ENCODE data around the gene LANCL2.
"Not testable (repeated sequence)": the region's sequence is repeated elsewhere in the genome, so short reads cannot be mapped to it uniquely, and the experiment has no call there.

Gene LANCL2

GRCh38 chr7:55365205-55365674 is at the start of gene LANCL2:
Gene LANCL2, plus strand, starts transcription at chr7:55365337. Its CDS starts 689 bp downstream, at chr7:55366026.
- no peak for DNase-seq (ENCODE audit: low read depth)

- peak; percentile 69 for DNase-seq (ENCODE audit: low read depth)
Measured at GRCh38 chr7:55325371-55325792, 39.8 kb upstream of the LANCL2 start.

GRCh38 chr7:55326081-55326835 is 38.9 kb upstream of the LANCL2 start:
- DNase-seq (ENCODE audit: low read depth), result no peak

GRCh38 chr7:55326945-55327626 is 38.1 kb upstream of the LANCL2 start:
- no peak for DNase-seq (ENCODE audit: low read depth)

GRCh38 chr7:55335151-55335550 is 30.0 kb upstream of the LANCL2 start:
- DNase-seq (ENCODE audit: low read depth), result no peak

- no peak for DNase-seq (ENCODE audit: low read depth)
Measured at GRCh38 chr7:55335786-55336185, 29.4 kb upstream of the LANCL2 start.

- no peak for DNase-seq (ENCODE audit: low read depth)
Measured at GRCh38 chr7:55336540-55336939, 28.6 kb upstream of the LANCL2 start.

- DNase-seq (ENCODE audit: low read depth), result no peak
Measured at GRCh38 chr7:55339033-55340000, 25.8 kb upstream of the LANCL2 start.

GRCh38 chr7:55342216-55342871 is 22.8 kb upstream of the LANCL2 start:
- DNase-seq (ENCODE audit: low read depth), result no peak

GRCh38 chr7:55343002-55343781 is 21.9 kb upstream of the LANCL2 start:
- DNase-seq (ENCODE audit: low read depth), result no peak

GRCh38 chr7:55343860-55344606 is 21.1 kb upstream of the LANCL2 start:
- no peak for DNase-seq (ENCODE audit: low read depth)

- no peak for DNase-seq (ENCODE audit: low read depth)
Measured at GRCh38 chr7:55344840-55345239, 20.3 kb upstream of the LANCL2 start.

GRCh38 chr7:55345292-55345691 is 19.8 kb upstream of the LANCL2 start:
- DNase-seq (ENCODE audit: low read depth), result no peak

- peak; percentile 47 for DNase-seq (ENCODE audit: low read depth)
Measured at GRCh38 chr7:55348502-55348901, 16.6 kb upstream of the LANCL2 start.

GRCh38 chr7:55349121-55349520 is 16.0 kb upstream of the LANCL2 start:
- DNase-seq (ENCODE audit: low read depth), result no peak

GRCh38 chr7:55350281-55350680 is 14.9 kb upstream of the LANCL2 start:
- DNase-seq (ENCODE audit: low read depth), result no peak

- DNase-seq (ENCODE audit: low read depth), result no peak
Measured at GRCh38 chr7:55351263-55351662, 13.9 kb upstream of the LANCL2 start.

- not testable (repeated sequence) for DNase-seq (ENCODE audit: low read depth)
Measured at GRCh38 chr7:55352947-55353273, 12.2 kb upstream of the LANCL2 start.

- no peak for DNase-seq (ENCODE audit: low read depth)
Measured at GRCh38 chr7:55360486-55360885, 4.7 kb upstream of the LANCL2 start.

GRCh38 chr7:55361560-55361959 is 3.6 kb upstream of the LANCL2 start:
- DNase-seq (ENCODE audit: low read depth), result no peak

Measured in HS-27A (cell line).